ENCODE results near the gene RPH3AL.
A peak's percentile ranks its signal among the peaks of the same experiment; 100 is the strongest.
"Not testable (repeated sequence)": the region's sequence is repeated elsewhere in the genome, so short reads cannot be mapped to it uniquely, and the experiment has no call there.

RPH3AL gene

GRCh38 chr17:198225-198624 is 154.4 kb downstream of the RPH3AL start:
- DNase-seq = not testable (repeated sequence)

- DNase-seq = no peak
Measured at GRCh38 chr17:197352-197751, 155.3 kb downstream of the RPH3AL start.

GRCh38 chr17:194828-195602 is 157.6 kb downstream of the RPH3AL start:
- no peak for DNase-seq

- peak; percentile 69 for DNase-seq
Measured at GRCh38 chr17:193841-194806, 158.5 kb downstream of the RPH3AL start.

GRCh38 chr17:193426-193810 is 159.2 kb downstream of the RPH3AL start:
- DNase-seq = no peak

- no peak for DNase-seq
Measured at GRCh38 chr17:192666-193425, 159.8 kb downstream of the RPH3AL start.

GRCh38 chr17:189444-189843 is 163.2 kb downstream of the RPH3AL start:
- DNase-seq = no peak

- DNase-seq = no peak
Measured at GRCh38 chr17:187130-187529, 165.5 kb downstream of the RPH3AL start.

- DNase-seq = no peak
Measured at GRCh38 chr17:185445-186138, 167.0 kb downstream of the RPH3AL start.

- no peak for DNase-seq
Measured at GRCh38 chr17:183021-183420, 169.6 kb downstream of the RPH3AL start.

- DNase-seq = peak; percentile 76
Measured at GRCh38 chr17:182050-182751, 170.4 kb downstream of the RPH3AL start.

GRCh38 chr17:181245-182049 is 171.2 kb downstream of the RPH3AL start, which contains the start of gene DOC2B:
TSS of gene DOC2B (minus strand) at chr17:181650. CDS start at chr17:181479, 171 bp downstream.
- DNase-seq = peak; percentile 62

GRCh38 chr17:180381-181244 is 172.0 kb downstream of the RPH3AL start:
- DNase-seq = peak; percentile 80

GRCh38 chr17:179781-180380 is 172.7 kb downstream of the RPH3AL start:
- DNase-seq = peak; percentile 57

GRCh38 chr17:179066-179432 is 173.6 kb downstream of the RPH3AL start:
- no peak for DNase-seq

GRCh38 chr17:178292-179065 is 174.1 kb downstream of the RPH3AL start:
- no peak for DNase-seq

- no peak for DNase-seq
Measured at GRCh38 chr17:177762-178161, 174.8 kb downstream of the RPH3AL start.

GRCh38 chr17:177155-177554 is 175.5 kb downstream of the RPH3AL start:
- DNase-seq = no peak

All from right kidney (tissue), 1 donor.